ENCODE data around the gene FBXO34. TPM values are rescaled to one million over a fixed set of nuclear protein-coding genes. Genes with fewer than 3 reads are reported as not detected.

Gene FBXO34
- total RNA-seq, 4 donors from 2014 or later, result 17.3 to 23.3 (median 18.7) TPM

- no peak for TF ChIP-seq CTCF (IDR thresholded peaks at IDR 0.05)
- DNase-seq (ENCODE audit: low spot score), result no peak
- no peak for ATAC-seq (ENCODE audit: low FRiP score)
These were observed 47.5 kb downstream of the FBXO34 start for GRCh38 chr14:55318694-55319093.

- no peak for TF ChIP-seq CTCF (IDR thresholded peaks at IDR 0.05)
- no peak for DNase-seq (ENCODE audit: low spot score)
- no peak for ATAC-seq (ENCODE audit: low FRiP score)
These were observed 52.7 kb downstream of the FBXO34 start for GRCh38 chr14:55323910-55324309.

- ATAC-seq (ENCODE audit: low FRiP score) (no peak), DNase-seq (ENCODE audit: low spot score) (no peak)
- no peak for TF ChIP-seq CTCF (IDR thresholded peaks at IDR 0.05)
These were observed 53.6 kb downstream of the FBXO34 start for GRCh38 chr14:55324812-55325211.

DNA sequence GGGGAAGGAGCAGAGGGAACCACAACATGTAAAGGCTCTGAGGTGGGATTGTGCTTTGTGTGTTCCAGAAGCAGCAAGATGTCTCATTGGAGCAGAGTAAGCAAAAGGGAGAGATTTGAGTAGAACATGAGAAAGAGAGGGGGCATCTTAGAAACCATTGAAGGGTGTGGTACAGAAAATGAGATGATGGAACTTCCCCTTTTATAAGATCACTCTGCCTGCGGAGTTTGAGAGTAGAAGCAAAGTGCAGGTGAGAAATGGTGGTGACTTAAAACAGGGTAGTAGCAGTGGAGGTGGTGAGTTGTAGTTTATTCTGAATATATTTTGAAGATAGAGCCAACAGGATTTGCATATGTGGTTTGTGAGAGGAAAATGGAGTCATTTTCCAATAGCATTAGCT lies 56.0 kb downstream of the FBXO34 start:
- no peak for TF ChIP-seq CTCF (IDR thresholded peaks at IDR 0.05)
- ATAC-seq (ENCODE audit: low FRiP score) (no peak), DNase-seq (ENCODE audit: low spot score) (no peak)

DNA sequence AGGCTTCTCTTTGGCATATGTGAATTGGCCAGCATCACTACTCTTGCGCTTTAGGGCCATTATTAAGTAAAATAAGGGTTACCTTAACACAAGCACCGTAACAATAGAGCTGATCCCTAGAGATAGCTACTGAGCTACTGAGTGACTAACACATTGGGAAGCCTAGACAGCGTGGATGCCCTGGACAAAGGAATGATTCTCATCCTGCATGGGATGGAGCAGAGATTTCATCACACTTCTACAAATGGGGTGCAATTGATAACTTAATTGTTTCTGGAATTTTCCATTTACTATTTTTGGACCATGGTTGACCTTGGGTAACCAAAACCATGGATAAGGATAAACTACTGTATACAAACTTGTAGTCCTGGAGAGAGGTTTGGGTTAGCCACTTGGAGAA lies 57.1 kb downstream of the FBXO34 start:
- DNase-seq (ENCODE audit: low spot score) (no peak), ATAC-seq (ENCODE audit: low FRiP score) (no peak)
- TF ChIP-seq CTCF (IDR thresholded peaks at IDR 0.05), result no peak

- no peak for DNase-seq (ENCODE audit: low spot score)
- ATAC-seq (ENCODE audit: low FRiP score), result no peak
- no peak for TF ChIP-seq CTCF (IDR thresholded peaks at IDR 0.05)
These were observed 58.9 kb downstream of the FBXO34 start for GRCh38 chr14:55329999-55330710.
